Endothelial cell of umbilical vein (primary cell): ENCODE measurements around the gene ARSB. TPM values are rescaled to one million over a fixed set of nuclear protein-coding genes. Genes with fewer than 3 reads are reported as not detected.

Experiments used
- BruUV-seq: library from RNA; stranded (reverse); fragments of 400-500 nt; replicated peaks from 2 replicates; lab custom pipeline; 2021; lab: Mats Ljungman, UMichigan
- CTCF ChIA-PET: fragments of 300-600, 350-600 bp; sonication (Branson Sonifier 250); formaldehyde crosslinking; loops from one replicate; lab custom pipeline; 2021; ENCODE audit warnings: antibody characterized with exemption, inconsistent platforms; lab: Charles Lee
- POLR2A ChIA-PET: fragments of 300-600, 350-600 bp; sonication (Branson Sonifier 250); formaldehyde crosslinking; loops from one replicate; lab custom pipeline; 2021; ENCODE audit warnings: antibody characterized with exemption, inconsistent platforms; lab: Charles Lee
- DNase-seq: peaks from one replicate; pipeline ENCODE4 v3.0.0-alpha.2; 2011; ENCODE audit warnings: low read depth, low spot score
- FAIRE-seq: peaks from 2 replicates; lab custom pipeline; 2011; peaks lifted over from hg19 to GRCh38; lab: Jason Lieb, UNC
- H2AFZ ChIP-seq: 2 replicates; pipeline ENCODE4 v1.6.0; 2012; ENCODE audit warnings: low read depth, low read length, control low read depth, inconsistent platforms
- H3K27ac ChIP-seq: 2 replicates; pipeline ENCODE4 v1.5.1; 2011; ENCODE audit warnings: low read depth, mild to moderate bottlenecking, control low read depth, low read length, moderate library complexity; ENCODE audit not compliant: insufficient read depth
- H3K27me3 ChIP-seq, 2 experiments: 2 replicates each; pipeline versions ENCODE4 v1.6.0 to v1.6.1; 2011; ENCODE audit warnings: low read length in 2 of 2, mixed read lengths in 1 of 2; ENCODE audit not compliant: control insufficient read depth in 2 of 2, insufficient read depth in 2 of 2
- H3K36me3 ChIP-seq, 2 experiments: 2 replicates in 1 of 2; 3 replicates in 1 of 2; pipeline ENCODE4 v1.5.1; 2011; ENCODE audit warnings: low read length in 2 of 2, mild to moderate bottlenecking in 1 of 2, moderate library complexity in 1 of 2; ENCODE audit not compliant: control insufficient read depth in 2 of 2, insufficient read depth in 2 of 2; ENCODE audit errors: extremely low read depth in 1 of 2
- H3K4me1 ChIP-seq: 3 replicates; pipeline ENCODE4 v1.5.1; 2011; ENCODE audit warnings: mild to moderate bottlenecking, low read length; ENCODE audit not compliant: control insufficient read depth, insufficient read depth; ENCODE audit errors: extremely low read depth
- H3K4me2 ChIP-seq: 2 replicates; pipeline ENCODE4 v1.6.1; 2011; ENCODE audit warnings: low read length, control low read depth, mixed read lengths; ENCODE audit not compliant: insufficient read depth
- H3K4me3 ChIP-seq, 3 experiments: fragments of 200-600 bp in 1 of 3; sonication (generic), shearing (Covaris generic) in 1 of 3; replicated peaks in 1 of 3; 2 replicates each; pipeline ENCODE4 v1.5.1; 2011 to 2016; ENCODE audit warnings: control low read depth in 3 of 3, low read length in 3 of 3, mild to moderate bottlenecking in 2 of 3, inconsistent platforms in 1 of 3, low read depth in 1 of 3, moderate library complexity in 1 of 3; ENCODE audit not compliant: insufficient read depth in 1 of 3
- H3K79me2 ChIP-seq: 2 replicates; pipeline ENCODE4 v1.6.0; 2012; ENCODE audit warnings: low read length, inconsistent platforms; ENCODE audit not compliant: control insufficient read depth, insufficient read depth
- H3K9ac ChIP-seq: replicated peaks from 2 replicates; pipeline ENCODE3; 2011; ENCODE audit warnings: low read length, control low read depth; ENCODE audit not compliant: insufficient read depth; ENCODE audit errors: extremely low read depth
- H3K9me1 ChIP-seq: replicated peaks from 3 replicates; pipeline ENCODE4 v1.6.0; 2011; ENCODE audit warnings: mild to moderate bottlenecking, low read length; ENCODE audit not compliant: control insufficient read depth, insufficient read depth; ENCODE audit errors: extremely low read depth
- H3K9me3 ChIP-seq: replicated peaks from 2 replicates; pipeline ENCODE4 v1.5.1; 2012; ENCODE audit warnings: low read length, inconsistent platforms; ENCODE audit not compliant: control insufficient read depth, insufficient read depth
- H4K20me1 ChIP-seq: replicated peaks from 2 replicates; pipeline ENCODE3; 2011; ENCODE audit warnings: mild to moderate bottlenecking, low read length; ENCODE audit not compliant: control insufficient read depth, insufficient read depth; ENCODE audit errors: extremely low read depth
- EZH2 ChIP-seq: IDR thresholded peaks from 2 replicates; pipeline ENCODE4 v1.6.1; 2012; ENCODE audit warnings: borderline replicate concordance, low read depth, mild to moderate bottlenecking, moderate library complexity, low read length, inconsistent platforms; ENCODE audit not compliant: severe bottlenecking
- FOS ChIP-seq: IDR thresholded peaks from 2 replicates; pipeline ENCODE4 v1.6.1; 2011; ENCODE audit warnings: mild to moderate bottlenecking, low read length, moderate library complexity, borderline replicate concordance; ENCODE audit not compliant: insufficient read depth
- GATA2 ChIP-seq: IDR thresholded peaks from 2 replicates; pipeline ENCODE4 v1.7.0; 2011; ENCODE audit warnings: low read depth, mild to moderate bottlenecking, moderate library complexity, mixed read lengths, low read length; ENCODE audit not compliant: insufficient read length, insufficient read depth
- JUN ChIP-seq: IDR thresholded peaks from 2 replicates; pipeline ENCODE4 v1.6.1; 2011; ENCODE audit warnings: borderline replicate concordance, low read depth; ENCODE audit not compliant: insufficient read length, insufficient read depth
- MYC ChIP-seq: IDR thresholded peaks from one replicate; pipeline ENCODE4 v1.6.1; 2011; ENCODE audit warnings: mild to moderate bottlenecking, low read depth, low read length
- POLR2A ChIP-seq: IDR thresholded peaks from 2 replicates; pipeline ENCODE4 v1.6.1; 2012; ENCODE audit warnings: low read depth, mild to moderate bottlenecking, control low read depth, low read length
- POLR2AphosphoS5 ChIP-seq: IDR thresholded peaks from 2 replicates; pipeline ENCODE4 v1.6.1; 2012; ENCODE audit warnings: low read depth, mild to moderate bottlenecking, control low read depth, low read length, moderate library complexity; ENCODE audit not compliant: insufficient read depth
- dilution Hi-C: fragments of 300-500 bp; cut with MboI; formaldehyde crosslinking; loops from one replicate; pipeline ENCODE4 v1.15.0; 2019; ENCODE audit warnings: low sequenced_read_pairs; ENCODE audit not compliant: extremely low pct_ligation_motif_present
- intact Hi-C: fragments of 100-400 bp; cut with micrococcal nuclease; formaldehyde crosslinking; loops from one replicate; pipeline ENCODE4 v1.10.0; 2022
- polyA plus RNA-seq, 4 experiments: library from polyadenylated mRNA; depleted of rRNA in 3 of 4; stranded (reverse) in 3 of 4; unstranded in 1 of 4; fragments of >200 nt; gene quantifications; 2 replicates each; pipeline versions ENCODE4 v1.2.1 to v1.2.3, GENCODE V29; 2011 to 2012; ENCODE audit warnings: missing spikeins in 1 of 4
- total RNA-seq: library from RNA; stranded (reverse); gene quantifications from 2 replicates; pipeline ENCODE4 v1.2.3, GENCODE V29; 2021
- TF ChIP-seq, protein P1 (sequence below): IDR thresholded peaks from 2 replicates; pipeline ENCODE4 v1.6.1; 2011; ENCODE audit not compliant: insufficient read depth, insufficient read length
- TF ChIP-seq, protein P2 (sequence below), 2 donors: IDR thresholded peaks; 1 replicate in 1 of 2; 2 replicates in 1 of 2; pipeline ENCODE4 v1.5.1; 2011; ENCODE audit warnings: low read length in 2 of 2, mild to moderate bottlenecking in 2 of 2, moderate library complexity in 2 of 2, control low read depth in 1 of 2, inconsistent platforms in 1 of 2, low read depth in 1 of 2; ENCODE audit not compliant: insufficient read depth in 1 of 2; ENCODE audit errors: extremely low read depth in 1 of 2

ARSB gene
- total and polyA plus RNA-seq, 2 donors (not counting 3 experiments of a cell fraction or from before 2014, with no cell fraction given), result 17.2 to 25.8 TPM

DNA sequence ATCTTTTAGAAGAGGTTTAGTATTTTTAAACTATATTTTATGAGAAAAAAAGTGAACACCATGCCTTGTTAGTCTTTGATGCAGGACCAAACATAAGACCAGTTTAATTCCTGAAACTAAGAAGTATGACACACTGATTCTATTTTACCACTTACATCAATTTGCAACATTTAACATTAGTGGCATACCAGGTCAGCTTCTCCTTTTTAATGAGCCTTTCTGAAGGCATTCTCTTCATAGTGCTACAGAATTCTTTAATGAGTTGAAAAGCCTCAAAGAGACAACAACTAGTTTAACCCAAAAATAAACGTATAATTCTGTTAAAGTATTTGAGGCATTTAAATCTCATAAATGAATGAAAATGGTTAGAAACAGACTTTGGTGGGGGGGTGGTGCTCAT lies 28.2 kb downstream of the ARSB start:
- H3K27me3 ChIP-seq, result no peaks in the 10 kb centered on the region
- no TSS peak for BruUV-seq
- H3K4me1 ChIP-seq, result no peaks in the 10 kb centered on the region
- H4K20me1 ChIP-seq, result no peaks in the 10 kb centered on the region
- H3K79me2 ChIP-seq, result no peaks in the 10 kb centered on the region
- H3K4me3 ChIP-seq, result no peak overlapping the region
- FAIRE-seq (no peak), DNase-seq (no peak)
- H3K36me3 ChIP-seq, result no peaks in the 10 kb centered on the region
- dilution Hi-C loops (no loop called here), intact Hi-C loops (loop anchor here (10.0 kb wide), 1 partner anchor 632 kb away; no protein-coding TSS in a partner anchor)
- no peaks in the 10 kb centered on the region for H3K9me3 ChIP-seq
- CTCF ChIA-PET, result interaction anchor here (0.8 to 1.6 kb wide), 2 partner anchors 9 to 57 kb away, joined by 5 read pairs; no protein-coding TSS in a partner anchor
- no peak overlapping the region for H3K27ac ChIP-seq
- H3K9ac ChIP-seq, result no peak overlapping the region
- no peak overlapping the region for H3K4me2 ChIP-seq
- POLR2A ChIA-PET, result no interaction called here
- no peak overlapping the region for H2AFZ ChIP-seq
- H3K9me1 ChIP-seq, result no peaks in the 10 kb centered on the region
- TF ChIP-seq FOS (no peak), EZH2 (no peak), JUN (no peak), GATA2 (no peak), MYC (no peak), POLR2AphosphoS5 (no peak), POLR2A (no peak)
- TF ChIP-seq, protein P1, sequence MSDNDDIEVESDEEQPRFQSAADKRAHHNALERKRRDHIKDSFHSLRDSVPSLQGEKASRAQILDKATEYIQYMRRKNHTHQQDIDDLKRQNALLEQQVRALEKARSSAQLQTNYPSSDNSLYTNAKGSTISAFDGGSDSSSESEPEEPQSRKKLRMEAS, result no peak
- TF ChIP-seq, protein P2, sequence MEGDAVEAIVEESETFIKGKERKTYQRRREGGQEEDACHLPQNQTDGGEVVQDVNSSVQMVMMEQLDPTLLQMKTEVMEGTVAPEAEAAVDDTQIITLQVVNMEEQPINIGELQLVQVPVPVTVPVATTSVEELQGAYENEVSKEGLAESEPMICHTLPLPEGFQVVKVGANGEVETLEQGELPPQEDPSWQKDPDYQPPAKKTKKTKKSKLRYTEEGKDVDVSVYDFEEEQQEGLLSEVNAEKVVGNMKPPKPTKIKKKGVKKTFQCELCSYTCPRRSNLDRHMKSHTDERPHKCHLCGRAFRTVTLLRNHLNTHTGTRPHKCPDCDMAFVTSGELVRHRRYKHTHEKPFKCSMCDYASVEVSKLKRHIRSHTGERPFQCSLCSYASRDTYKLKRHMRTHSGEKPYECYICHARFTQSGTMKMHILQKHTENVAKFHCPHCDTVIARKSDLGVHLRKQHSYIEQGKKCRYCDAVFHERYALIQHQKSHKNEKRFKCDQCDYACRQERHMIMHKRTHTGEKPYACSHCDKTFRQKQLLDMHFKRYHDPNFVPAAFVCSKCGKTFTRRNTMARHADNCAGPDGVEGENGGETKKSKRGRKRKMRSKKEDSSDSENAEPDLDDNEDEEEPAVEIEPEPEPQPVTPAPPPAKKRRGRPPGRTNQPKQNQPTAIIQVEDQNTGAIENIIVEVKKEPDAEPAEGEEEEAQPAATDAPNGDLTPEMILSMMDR (IDR thresholded peaks at IDR 0.05; ENCODE audit: extremely low read depth in 1 of 2, insufficient read depth in 1 of 2, low read depth in 1 of 2, low read length in 2 of 2), result no peak
